GM23248 (cell line): ENCODE data around the gene SLC6A1.

Experiments used
- EZH2 ChIP-seq: fragments of 200-600 bp; sonication (generic); IDR thresholded peaks from 2 replicates; pipeline ENCODE4 v1.6.1; 2018; ENCODE audit warnings: antibody characterized with exemption, mild to moderate bottlenecking; ENCODE audit not compliant: insufficient read depth, poor library complexity, severe bottlenecking
- EZH2phosphoT487 ChIP-seq: fragments of 200-600 bp; sonication (generic); IDR thresholded peaks from 2 replicates; pipeline ENCODE4 v1.6.1; 2018; ENCODE audit warnings: antibody characterized with exemption, moderate library complexity, mild to moderate bottlenecking, low read depth; ENCODE audit not compliant: insufficient read depth

- TF ChIP-seq EZH2phosphoT487 (no peak), EZH2 (no peak)
Measured at GRCh38 chr3:10978956-10979355, 13.6 kb upstream of the SLC6A1 start.
